ENCODE results near the gene WNK3. TPM values are rescaled to one million over a fixed set of nuclear protein-coding genes. Genes with fewer than 3 reads are reported as not detected.

Gene WNK3
- polyA plus RNA-seq, 1 experiment: 0.82 TPM

DNA sequence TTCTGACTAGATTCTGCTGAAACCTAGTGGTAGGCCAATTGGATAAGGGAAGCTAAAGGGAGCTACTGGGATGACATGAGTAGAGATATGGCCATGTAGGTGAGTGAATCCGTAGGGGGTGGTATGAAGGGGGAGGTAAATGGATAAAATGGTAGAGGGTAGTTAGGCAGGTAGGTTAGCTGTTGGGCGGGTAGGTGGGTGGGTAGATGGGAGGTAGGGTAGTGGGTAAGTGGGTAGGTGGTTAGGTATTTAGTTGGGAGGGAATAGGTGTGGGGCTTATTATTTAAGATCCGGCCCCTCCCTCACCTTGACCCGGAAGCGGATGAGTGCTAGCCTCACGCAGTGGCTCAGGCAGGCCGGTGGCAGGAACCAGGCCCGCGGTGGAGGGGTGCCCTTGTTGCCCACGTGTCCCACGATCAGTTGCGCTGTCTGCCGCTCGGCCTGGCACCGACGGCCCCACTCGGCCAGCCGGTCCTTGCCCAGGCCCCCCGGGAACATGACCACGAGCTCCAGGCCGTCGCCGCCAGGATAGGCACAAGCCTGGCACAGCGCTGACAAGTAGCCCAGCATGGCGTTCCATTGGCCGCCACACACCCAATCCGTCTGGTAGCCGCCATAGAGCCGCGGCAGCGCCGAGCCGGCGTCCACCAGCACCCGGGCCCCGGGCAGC is 175.5 kb downstream of the WNK3 start:
- peak overlapping the region; percentile 65 for H3K4me3 ChIP-seq (ENCODE audit: low read depth, low read length)
- TF ChIP-seq, protein P1, sequence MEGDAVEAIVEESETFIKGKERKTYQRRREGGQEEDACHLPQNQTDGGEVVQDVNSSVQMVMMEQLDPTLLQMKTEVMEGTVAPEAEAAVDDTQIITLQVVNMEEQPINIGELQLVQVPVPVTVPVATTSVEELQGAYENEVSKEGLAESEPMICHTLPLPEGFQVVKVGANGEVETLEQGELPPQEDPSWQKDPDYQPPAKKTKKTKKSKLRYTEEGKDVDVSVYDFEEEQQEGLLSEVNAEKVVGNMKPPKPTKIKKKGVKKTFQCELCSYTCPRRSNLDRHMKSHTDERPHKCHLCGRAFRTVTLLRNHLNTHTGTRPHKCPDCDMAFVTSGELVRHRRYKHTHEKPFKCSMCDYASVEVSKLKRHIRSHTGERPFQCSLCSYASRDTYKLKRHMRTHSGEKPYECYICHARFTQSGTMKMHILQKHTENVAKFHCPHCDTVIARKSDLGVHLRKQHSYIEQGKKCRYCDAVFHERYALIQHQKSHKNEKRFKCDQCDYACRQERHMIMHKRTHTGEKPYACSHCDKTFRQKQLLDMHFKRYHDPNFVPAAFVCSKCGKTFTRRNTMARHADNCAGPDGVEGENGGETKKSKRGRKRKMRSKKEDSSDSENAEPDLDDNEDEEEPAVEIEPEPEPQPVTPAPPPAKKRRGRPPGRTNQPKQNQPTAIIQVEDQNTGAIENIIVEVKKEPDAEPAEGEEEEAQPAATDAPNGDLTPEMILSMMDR (IDR thresholded peaks at IDR 0.05; ENCODE audit: low read depth, low read length): no peak
- H3K9me3 ChIP-seq (ENCODE audit: control insufficient read depth, insufficient read depth, low read length): no peaks in the 10 kb centered on the region
- ChIA-PET CTCF (no interaction called here), POLR2A (interaction anchor here (0.6 kb wide), 1 partner anchor 258 kb away, joined by 3 read pairs; the partner anchor contains the start of gene TSR2)
- H3K27ac ChIP-seq (ENCODE audit: low read depth, low read length): peak overlapping the region; percentile 61
- DNase-seq (ENCODE audit: low read depth, low spot score): no peak
- H3K27me3 ChIP-seq (ENCODE audit: control insufficient read depth, insufficient read depth, low read length): no peaks in the 10 kb centered on the region

DNA sequence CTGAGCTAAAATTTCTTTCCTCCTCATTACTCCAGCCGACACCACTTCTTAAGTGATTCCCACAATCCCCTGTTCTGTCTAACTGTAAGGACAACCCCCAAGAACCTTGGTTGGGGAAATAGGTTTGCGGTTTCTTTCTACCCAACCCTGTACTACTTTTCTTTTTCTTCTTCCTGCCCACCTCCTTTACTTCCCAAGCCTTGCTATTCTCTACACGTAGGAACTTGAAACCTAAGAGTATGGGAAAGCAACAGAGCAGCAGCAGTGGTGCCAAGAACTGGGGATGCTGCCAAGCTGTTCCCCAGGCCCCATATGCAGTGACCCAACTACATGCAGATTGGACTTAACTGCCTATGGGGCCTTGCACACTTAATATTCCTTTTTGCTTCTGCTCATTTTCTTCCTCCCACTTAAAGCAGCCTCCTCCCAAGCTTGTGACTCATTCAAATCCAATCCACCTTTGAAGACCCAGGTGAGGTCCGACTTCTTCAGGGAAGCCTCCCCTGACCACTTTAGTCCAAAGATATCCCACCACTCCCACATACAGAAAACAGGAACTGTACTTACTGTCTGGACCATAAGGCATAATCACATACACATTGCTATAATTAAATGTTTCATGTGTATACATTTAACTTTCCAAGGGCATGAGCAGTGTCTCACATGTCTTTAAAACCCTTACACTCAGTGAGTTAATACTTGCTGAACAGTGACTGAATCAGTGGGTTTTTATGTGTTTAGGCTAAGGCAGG is 176.5 kb downstream of the WNK3 start:
- Histone ChIP-seq H3K27me3 (ENCODE audit: control insufficient read depth, insufficient read depth, low read length) (no peaks in the 10 kb centered on the region), H3K9me3 (ENCODE audit: control insufficient read depth, insufficient read depth, low read length) (no peaks in the 10 kb centered on the region), H3K4me3 (ENCODE audit: low read depth, low read length) (peak overlapping the region; percentile 65), H3K27ac (ENCODE audit: low read depth, low read length) (peak overlapping the region; percentile 1)
- TF ChIP-seq, protein P1 (IDR thresholded peaks at IDR 0.05; ENCODE audit: low read depth, low read length): no peak
- ChIA-PET POLR2A (interaction anchor here (0.7 kb wide), 1 partner anchor 627 kb away, joined by 3 read pairs; no protein-coding TSS in a partner anchor), CTCF (no interaction called here)
- DNase-seq (ENCODE audit: low read depth, low spot score): no peak

DNA sequence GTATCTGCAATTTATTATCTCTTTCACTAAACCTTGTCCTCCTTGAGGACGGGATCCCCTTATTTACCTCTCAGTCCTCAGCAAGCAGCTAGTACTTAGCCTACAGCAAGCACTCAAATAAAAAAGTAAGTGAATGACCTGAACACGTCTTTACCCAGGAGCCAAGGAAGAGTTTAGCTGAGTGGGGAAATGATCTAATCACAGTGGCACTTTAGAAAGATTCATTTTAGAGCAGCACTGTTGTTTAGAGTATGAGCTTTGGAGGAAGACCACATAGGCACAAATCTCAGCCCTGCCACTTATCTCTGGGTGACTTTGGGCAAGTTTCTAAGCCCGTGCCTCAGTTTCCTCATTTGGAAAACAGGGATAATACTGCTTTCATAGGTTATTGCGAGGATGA is 177.4 kb downstream of the WNK3 start:
- TF ChIP-seq, protein P1 (IDR thresholded peaks at IDR 0.05; ENCODE audit: low read depth, low read length): no peak
- POLR2A ChIA-PET: interaction anchor here (0.7 kb wide), 1 partner anchor 628 kb away, joined by 3 read pairs; no protein-coding TSS in a partner anchor
- CTCF ChIA-PET: no interaction called here
- Histone ChIP-seq H3K4me3 (ENCODE audit: low read depth, low read length) (peak overlapping the region; percentile 46), H3K27ac (ENCODE audit: low read depth, low read length) (no peak overlapping the region), H3K27me3 (ENCODE audit: control insufficient read depth, insufficient read depth, low read length) (no peaks in the 10 kb centered on the region), H3K9me3 (ENCODE audit: control insufficient read depth, insufficient read depth, low read length) (no peaks in the 10 kb centered on the region)
- no peak for DNase-seq (ENCODE audit: low read depth, low spot score)

DNA sequence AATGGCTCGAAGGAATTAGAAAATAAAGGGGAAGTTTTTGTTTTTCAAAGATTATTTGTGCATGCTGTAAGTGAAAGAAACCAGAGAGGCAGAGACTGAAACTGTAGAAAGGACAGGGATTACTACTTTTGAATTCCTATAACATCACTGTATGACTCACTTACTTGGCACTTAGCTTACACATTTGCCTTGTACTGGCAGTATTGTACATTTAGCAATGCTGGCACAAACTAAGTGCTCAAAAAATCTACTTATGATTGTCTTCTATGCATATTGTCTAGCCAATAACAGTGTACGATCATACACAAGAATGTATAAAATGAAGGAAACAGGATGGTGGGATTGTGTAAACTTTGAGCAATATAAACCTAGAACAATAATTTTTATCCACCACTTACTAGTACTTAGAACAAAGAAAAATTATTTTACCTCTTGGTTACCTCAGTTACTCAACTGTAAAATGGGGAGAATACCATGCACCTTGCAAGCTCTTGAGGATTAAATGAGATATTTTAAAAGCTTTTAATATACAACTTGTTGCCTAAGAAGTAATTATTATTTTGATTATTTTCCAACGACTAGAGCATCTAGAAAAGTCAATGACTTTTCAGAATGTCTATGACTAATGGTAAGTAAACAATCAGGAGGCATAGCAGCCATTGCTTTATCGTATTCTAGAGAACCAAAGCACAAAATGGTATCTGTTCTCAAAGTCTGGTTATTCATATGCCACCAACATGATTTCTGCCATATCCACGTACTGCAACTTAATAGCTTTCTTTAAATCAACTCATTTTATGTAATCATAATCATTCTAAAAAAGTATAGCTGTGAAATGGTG is 179.5 kb downstream of the WNK3 start:
- TF ChIP-seq, protein P1 (IDR thresholded peaks at IDR 0.05; ENCODE audit: low read depth, low read length): no peak
- no peaks in the 10 kb centered on the region for H3K9me3 ChIP-seq (ENCODE audit: control insufficient read depth, insufficient read depth, low read length)
- H3K27me3 ChIP-seq (ENCODE audit: control insufficient read depth, insufficient read depth, low read length): no peaks in the 10 kb centered on the region
- CTCF ChIA-PET: interaction anchor here (0.6 kb wide), 1 partner anchor 135 kb away, joined by 5 read pairs; no protein-coding TSS in a partner anchor
- H3K27ac ChIP-seq (ENCODE audit: low read depth, low read length): no peak overlapping the region
- DNase-seq (ENCODE audit: low read depth, low spot score): peak; percentile 8
- POLR2A ChIA-PET: no interaction called here
- H3K4me3 ChIP-seq (ENCODE audit: low read depth, low read length): no peak overlapping the region
